Activated CD4-positive, alpha-beta T cell treated with anti-CD3 and anti-CD28 coated beads, Interleukin-2, amount 50 U/mL, for 48 hours (primary cell): Measurements from ENCODE around the gene SIPA1L3.
A peak's percentile ranks its signal among the peaks of the same experiment; 100 is the strongest.

Experiments
- DNase-seq, 2 experiments: peaks; one replicate each; pipeline ENCODE4 v3.0.0-alpha.2; 2020

The SIPA1L3 gene

GRCh38 chr19:38122402-38123093 lies 215.5 kb downstream of the SIPA1L3 start:
- DNase-seq, result no peak

- no peak for DNase-seq
Measured at GRCh38 chr19:38125238-38125637, 218.2 kb downstream of the SIPA1L3 start.

GRCh38 chr19:38130399-38130798 lies 223.4 kb downstream of the SIPA1L3 start:
- DNase-seq, result no peak

- DNase-seq, result no peak
Measured at GRCh38 chr19:38132781-38133180, 225.8 kb downstream of the SIPA1L3 start.

DNA sequence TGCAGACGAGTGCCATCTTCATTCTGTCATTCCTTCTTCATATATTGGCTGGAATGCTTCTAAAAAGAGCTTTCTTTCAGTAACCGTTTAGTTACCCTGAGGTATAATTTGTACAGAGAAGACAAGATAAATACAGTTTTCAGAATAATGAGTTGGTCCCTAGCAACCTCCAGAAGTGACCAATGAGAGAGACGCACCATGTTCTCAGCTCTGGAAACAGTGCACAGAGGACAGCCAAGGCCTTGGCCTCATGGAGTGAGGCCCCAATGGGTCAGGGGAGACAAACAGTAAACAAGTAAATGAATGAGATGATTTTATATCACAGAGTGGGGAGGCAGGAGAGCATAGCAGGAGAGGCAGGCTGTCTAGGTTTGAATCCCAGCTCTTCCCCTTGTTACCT lies 226.3 kb downstream of the SIPA1L3 start:
- no peak for DNase-seq

DNA sequence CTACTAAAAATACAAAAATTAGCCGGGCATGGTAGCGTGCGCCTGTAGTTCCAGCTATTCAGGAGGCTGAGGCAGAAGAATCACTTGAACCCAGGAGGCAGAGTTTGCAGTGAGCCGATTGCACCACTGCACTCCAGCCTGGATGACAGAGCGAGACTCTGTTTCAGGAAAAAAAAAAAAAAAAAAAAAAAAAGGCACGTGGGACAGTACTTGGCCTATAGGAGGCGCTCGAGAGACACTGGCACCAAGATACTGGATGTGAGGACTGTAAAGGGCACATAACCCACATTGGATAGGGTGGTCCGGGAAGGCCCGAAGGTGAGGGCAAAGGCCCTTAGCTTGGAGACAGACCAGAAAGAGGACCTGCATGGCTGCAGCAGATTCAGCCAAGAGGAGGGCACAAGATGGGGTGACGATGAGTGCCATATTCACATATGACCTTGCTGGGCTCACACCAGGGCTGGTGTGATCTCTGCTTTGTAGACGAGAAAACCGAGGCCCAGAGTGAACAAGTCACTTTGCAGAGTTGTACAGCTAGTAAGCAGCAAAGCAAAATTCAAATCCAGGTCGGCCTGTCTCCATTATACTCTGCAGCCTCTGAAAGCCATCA lies 227.6 kb downstream of the SIPA1L3 start:
- peak; percentile 19 to 42 for DNase-seq

DNA sequence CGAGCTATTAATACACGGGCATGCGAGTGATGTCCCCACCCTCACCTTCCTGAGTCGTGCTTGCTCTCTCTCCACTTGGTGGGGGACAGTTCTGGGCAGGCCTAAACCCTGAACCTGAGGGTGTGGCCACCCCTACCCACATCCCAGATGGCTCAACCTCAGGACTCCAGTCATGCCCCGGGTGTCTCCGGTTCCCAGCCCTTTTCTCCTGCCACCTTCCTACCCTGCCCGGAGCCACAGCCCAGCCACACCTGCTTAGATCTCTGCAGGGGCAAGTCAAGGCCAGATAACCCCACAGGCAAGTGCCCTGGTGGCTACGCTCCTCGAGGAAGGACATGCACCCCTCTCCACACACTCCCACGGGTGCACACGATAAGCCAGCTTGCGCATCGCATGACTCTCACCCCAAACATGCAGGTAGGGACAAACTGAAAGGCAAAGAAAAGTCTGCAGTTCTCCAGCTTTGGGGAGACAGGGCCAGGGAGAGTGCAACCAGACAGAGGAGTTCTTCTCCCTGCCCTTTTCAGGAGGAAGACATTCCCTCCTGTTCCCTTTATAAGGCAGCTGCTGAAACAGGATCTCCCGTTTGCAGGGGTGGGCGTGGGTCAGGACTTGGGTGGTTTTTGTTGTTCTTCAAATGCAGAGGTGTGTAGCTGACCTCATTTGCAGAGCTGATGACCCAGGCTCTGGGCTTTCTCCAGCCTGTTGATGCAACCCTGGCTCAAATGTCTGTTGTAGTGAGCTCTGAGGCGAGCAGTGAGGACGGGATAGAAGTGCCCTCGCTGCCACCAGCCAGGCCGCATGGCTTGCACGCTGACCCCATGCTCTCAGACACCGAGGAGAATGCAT lies 228.4 kb downstream of the SIPA1L3 start:
- no peak for DNase-seq

DNA sequence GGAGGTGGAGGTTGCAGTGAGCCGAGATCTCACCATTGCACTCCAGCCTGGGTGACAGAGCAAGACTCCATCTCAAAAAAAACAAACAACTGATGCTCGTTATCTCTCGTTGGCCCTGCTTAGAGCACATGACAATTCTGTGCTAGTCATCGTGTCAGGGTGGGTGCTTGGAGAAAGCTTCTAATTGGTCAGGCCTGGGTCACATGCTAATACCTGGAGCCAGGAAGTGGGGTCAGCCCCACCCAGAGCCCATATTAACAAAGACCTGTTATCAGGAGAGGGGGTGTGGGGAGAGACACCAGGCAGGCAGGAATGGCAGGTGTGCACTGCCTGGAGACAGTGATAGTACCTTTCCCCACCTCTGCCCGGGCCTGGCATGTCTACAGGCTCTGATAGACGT lies 232.1 kb downstream of the SIPA1L3 start:
- no peak for DNase-seq

DNA sequence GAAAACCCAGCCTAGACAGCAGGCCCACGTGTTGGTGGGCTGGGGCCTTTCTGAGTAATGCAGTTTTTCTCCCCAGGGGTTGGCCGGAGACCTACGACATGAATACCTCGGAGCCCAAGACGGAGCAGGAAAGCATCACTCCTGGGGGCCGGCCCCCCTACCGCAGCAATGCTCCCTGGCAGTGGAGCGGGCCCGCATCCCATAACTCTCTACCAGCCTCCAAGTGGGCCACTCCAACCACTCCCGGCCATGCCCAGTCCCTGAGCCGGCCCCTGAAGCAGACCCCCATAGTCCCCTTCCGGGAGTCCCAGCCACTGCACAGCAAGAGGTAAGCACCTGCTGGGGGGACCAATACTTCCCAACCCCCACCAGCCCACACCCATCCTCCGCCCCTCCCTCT lies 234.1 kb downstream of the SIPA1L3 start:
- DNase-seq, result no peak

GRCh38 chr19:38142176-38143035 lies 235.4 kb downstream of the SIPA1L3 start:
- DNase-seq, result peak; percentile 55 to 67

DNA sequence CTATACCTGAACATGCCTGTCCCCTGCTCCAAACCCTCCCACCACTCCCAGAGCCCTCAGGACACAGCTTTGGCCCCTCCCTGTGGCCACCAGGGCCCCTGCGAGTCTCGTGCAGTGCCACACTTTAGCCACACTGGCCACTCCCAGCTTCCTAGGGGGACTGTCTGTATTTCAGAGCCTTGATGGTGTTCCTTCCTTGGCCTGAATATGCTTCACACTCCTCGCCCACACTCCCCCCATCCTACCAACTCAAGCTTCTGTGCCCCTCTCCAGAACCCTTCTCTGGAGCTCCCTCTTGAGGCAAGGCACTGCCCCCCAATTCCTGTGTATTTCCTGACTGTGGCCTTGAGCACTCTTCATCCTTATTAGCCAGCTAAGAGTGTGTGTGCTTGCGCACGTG lies 236.8 kb downstream of the SIPA1L3 start:
- no peak for DNase-seq

DNA sequence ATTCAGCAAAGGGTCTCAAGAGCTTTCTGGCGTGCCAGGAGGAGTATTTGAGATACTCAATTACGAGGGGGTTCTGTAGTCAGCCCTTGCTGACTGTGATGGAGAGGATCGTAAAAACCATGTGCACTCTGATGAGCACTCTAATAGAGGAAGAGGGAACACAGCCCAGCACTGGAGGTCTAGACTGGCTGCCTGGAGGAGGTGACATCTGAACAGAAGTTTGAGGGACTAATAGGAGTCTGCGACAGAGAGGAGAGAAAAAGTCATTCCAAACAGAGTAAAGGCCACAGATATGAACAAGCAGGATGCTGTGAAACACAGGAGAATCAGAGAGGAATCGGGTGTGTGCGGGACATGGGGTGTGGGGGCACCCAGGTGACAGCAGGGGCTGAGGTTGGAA lies 237.7 kb downstream of the SIPA1L3 start:
- DNase-seq, result no peak

DNA sequence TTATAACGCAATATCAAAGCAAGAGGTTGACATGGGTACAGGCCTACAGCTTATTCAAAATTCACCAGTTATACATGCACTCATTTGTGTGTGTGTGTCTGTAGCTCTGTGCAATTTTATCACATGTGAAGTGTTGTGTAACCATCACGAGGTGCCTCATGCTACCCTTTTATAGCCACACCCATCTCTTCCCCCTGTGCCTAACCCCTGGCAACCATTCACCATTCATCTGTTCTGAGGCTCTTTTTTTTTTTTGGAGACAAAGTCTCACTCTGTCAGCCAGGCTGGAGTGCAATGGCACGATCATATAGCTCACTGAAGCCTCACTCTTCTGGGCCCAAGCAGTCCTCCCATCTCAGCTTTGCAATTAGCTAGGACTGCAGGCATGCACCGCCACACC lies 238.6 kb downstream of the SIPA1L3 start:
- no peak for DNase-seq

- DNase-seq, result no peak
Measured at GRCh38 chr19:38148337-38148736, 241.3 kb downstream of the SIPA1L3 start.

DNA sequence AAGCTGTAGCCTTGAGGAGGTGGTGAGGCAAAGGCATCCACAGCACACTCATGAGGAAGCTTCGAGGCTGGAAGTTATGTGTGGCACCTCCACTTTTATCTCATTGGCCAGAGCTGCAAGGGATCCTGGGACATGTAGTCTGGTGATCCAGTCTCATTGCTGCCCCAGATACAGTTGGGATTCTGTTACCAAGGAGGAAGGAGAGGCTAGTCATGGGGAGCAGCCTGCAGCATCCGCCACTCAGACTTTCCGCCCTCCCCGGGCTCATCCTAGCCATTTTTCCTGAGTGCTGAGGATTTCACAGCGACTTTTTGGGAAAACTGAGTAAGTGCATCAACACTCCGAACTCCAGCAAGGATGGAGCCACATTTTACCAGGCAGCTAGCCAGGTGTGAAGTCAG lies 242.7 kb downstream of the SIPA1L3 start:
- DNase-seq, result no peak

GRCh38 chr19:38151242-38151641 lies 244.2 kb downstream of the SIPA1L3 start:
- DNase-seq, result no peak

DNA sequence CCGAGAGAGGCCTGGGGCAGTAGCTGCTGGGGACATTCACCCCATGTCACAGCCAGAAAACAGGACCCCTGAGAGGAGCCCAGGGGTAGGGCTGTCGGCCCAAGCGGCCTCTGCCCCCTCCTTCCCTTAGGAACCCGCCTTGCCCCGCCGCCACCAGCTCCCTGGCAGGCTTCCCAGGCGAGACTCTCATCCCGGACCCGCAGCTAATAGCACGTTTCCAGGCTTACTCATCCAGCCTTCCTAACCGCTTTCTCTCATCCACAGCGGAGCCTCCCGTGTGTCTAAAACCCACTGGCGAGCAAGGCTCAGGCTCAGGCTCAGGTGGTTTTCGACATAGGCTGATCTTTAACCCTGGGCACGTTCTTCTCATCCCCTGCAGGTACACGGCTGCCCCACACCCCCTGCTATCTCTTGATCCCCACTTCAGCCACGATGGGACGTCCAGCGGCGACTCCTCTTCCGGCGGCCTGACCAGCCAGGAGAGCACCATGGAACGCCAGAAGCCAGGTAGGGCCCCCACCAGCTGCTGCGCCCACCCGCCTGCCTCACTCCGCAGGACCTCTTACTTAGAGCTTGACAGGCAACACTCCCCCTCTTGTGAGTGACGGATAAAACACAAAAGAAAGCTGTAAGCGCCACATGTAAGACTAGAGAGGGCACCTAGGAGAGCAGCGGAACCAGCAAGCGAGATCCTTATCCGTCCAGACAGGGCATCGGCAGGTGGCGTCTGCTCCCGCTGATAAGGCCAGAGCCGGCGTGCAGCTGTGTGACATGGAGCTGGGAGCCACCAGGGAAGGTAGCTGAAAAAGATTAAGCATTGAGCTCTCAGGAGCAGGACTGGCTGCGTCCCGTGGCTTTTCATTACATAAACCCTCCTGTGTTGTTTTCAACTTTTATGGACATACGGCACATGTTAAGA lies 245.7 kb downstream of the SIPA1L3 start:
- no peak for DNase-seq

- no peak for DNase-seq
Measured at GRCh38 chr19:38155453-38155852, 248.4 kb downstream of the SIPA1L3 start.

DNA sequence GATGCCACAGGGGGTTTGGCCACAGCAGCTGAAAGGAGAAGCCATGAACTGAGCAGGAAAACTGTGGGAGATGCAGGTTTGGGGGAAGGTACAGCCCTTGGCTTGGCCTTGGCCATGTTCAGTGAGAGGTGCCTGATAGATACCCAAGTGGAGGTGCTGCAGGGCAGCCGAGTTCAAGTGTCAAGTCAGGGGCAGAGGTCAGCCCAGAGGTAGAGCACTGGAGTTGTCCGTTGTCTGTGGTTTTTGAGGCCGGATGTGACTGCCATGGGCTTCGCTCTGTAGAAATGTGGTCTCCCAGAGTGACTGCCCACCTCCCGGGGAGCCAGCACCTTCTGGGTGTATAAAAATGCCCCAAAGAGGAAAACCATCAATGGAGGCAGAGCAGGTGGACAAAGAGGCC lies 251.7 kb downstream of the SIPA1L3 start:
- DNase-seq, result no peak

- no peak for DNase-seq
Measured at GRCh38 chr19:38162094-38162493, 255.1 kb downstream of the SIPA1L3 start.

DNA sequence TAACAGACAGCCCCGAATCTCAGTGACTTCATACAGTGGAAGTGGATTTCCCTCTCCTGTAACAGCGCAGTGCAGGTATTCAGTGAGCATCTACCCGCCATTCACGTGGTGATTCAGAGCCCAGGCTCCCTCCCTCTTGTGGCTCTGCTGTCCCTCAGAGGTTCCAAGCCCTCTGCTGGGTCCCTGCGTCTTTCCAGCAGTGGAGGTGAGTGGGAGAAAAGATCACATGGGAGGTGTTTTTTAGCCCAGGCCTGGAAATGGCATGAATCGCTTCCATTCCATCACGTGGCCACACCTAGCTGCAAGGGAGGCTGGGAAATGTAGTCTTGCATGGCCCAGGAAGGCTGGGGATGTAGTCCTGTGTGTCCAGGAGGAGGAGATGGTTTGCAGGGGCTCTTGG lies 255.6 kb downstream of the SIPA1L3 start:
- DNase-seq, result no peak
